NCI-H1105 treated with DMSO at 0.1 percent for 48 hours (cell line): Measurements from ENCODE around the gene DDX54.
"Not testable (repeated sequence)": the region's sequence is repeated elsewhere in the genome, so short reads cannot be mapped to it uniquely, and the experiment has no call there.

Experiments used
- DNase-seq: peaks from one replicate; lab custom pipeline; 2025; lab: John Stamatoyannopoulos, UW

The DDX54 gene

DNA sequence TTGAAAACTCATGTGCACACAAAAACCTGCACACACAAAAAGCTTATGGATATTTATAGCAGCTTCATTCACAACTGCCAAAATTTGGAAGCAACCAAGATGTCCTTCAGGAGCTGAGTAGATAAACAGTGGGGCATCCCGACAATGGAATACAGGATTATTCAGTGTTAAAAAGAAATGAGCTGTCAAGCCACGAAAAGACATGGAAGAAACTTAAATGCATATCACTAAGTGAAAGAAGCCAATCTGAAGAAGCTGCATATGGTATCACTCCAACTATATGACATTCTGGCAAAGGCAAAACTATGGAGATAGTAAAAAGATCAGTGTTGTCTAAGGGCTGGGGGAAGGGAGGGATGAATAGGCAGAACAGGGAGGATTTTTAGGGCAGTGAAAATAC, 30.7 kb upstream of the DDX54 start:
- DNase-seq = no peak

DNA sequence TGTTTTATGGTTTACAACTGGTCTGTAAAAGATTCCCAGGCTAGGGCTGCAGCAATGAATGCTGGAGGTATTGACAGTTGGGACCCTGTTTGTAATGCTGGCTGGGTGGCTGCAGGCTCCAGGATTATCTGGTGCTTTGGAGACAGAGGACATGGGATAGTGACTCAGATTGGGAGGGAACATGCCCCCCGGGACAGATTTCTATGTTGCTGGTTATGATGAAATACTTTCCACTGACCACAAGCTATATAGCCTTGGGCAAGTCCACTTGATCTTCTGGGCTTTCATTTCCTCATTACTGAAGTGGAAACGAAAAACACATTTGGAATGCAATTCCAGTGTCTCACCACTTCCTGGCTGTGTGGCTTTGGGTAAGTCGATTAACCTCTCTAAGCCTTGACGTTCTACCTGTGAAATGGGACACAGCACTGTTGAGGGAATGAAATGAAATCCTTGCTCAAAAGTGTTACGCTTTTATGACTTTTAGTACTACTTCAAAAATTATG, 29.7 kb upstream of the DDX54 start:
- DNase-seq = no peak

DNA sequence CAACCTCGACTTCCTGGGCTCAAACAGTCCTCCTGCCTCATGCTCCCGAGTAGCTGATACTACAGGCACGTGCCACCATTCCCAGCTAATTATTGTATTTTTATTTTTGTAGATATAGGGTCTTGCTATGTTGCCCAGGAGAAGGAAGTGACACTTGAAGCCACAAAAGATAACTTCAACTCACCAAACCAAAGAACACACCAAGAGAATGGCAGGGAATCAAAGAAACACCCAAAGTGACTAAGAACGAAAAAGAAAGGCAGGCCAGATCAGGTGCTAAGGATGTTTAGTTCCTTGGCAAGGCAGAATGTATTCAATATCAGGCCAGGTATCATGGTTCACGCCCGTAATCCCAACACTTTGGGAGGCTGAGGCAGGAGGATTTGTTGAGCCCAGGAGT, 25.9 kb upstream of the DDX54 start:
- DNase-seq = no peak

DNA sequence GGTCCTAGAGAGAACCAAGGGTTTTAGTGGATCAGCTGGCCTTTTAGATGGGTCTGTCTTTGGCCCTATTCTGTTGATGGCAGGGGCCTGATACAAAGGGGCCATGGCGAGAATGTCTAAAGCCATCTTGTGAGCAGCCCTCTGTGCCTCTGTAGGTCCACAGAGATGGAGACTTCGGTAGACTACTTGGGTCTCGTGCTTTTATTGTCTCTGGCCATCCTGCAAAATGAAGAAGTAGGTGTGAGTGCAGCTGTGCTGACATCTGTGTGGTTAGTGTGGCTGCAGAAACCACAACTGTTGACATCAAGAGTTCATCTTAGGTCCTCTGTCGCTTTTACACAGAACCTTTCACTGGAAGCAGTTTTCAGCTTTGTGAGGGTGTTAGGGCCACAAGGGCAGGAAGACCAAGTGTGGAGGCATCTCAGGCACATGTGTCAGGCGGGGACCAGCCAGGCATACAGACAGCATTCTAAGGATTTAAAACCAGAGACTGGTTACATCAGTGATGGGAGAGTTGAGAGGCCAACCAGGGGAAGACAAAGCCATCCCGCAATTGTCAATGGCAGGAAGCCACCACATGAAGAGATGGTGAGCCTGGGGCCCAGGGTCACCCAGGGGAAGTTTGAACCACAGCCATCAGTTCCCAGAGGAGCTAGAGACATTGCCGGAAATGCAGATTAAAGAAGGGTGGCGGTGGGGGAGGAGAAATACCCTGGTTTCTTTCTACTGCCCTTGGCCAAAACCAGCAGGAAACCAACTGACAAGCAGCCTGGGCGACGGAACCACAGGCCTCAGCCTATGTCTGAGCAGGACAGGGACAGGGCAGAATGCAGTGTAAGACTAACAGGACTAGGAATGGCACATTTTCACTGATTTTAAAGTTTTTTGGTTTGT, 23.0 kb upstream of the DDX54 start:
- DNase-seq = no peak

DNA sequence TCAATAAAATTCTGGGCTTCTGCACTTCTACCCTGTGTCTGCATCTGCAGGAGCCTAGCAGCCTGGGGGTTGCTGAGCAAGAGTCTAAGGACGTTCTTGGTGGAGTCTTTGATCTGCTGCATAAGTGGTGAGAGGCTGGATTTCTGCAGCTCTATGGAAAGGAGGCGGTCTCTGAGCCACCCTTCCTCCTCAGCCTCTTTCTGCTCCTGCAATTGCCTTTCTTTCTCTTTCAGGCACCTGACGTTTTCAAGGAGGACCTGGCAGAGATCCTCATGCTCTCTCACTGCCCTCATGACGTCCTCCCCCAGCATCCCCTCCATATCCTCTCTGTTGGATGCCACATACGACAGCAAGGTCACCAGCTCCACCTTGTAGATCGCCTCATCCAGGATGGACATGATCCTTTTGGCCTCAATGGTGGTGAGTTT, 22.3 kb upstream of the DDX54 start:
- DNase-seq = no peak

- DNase-seq = not testable (repeated sequence)
Observed at GRCh38 chr12:113206802-113207201, 21.5 kb upstream of the DDX54 start.

- DNase-seq = no peak
Observed at GRCh38 chr12:113204804-113205203, 19.5 kb upstream of the DDX54 start.

DNA sequence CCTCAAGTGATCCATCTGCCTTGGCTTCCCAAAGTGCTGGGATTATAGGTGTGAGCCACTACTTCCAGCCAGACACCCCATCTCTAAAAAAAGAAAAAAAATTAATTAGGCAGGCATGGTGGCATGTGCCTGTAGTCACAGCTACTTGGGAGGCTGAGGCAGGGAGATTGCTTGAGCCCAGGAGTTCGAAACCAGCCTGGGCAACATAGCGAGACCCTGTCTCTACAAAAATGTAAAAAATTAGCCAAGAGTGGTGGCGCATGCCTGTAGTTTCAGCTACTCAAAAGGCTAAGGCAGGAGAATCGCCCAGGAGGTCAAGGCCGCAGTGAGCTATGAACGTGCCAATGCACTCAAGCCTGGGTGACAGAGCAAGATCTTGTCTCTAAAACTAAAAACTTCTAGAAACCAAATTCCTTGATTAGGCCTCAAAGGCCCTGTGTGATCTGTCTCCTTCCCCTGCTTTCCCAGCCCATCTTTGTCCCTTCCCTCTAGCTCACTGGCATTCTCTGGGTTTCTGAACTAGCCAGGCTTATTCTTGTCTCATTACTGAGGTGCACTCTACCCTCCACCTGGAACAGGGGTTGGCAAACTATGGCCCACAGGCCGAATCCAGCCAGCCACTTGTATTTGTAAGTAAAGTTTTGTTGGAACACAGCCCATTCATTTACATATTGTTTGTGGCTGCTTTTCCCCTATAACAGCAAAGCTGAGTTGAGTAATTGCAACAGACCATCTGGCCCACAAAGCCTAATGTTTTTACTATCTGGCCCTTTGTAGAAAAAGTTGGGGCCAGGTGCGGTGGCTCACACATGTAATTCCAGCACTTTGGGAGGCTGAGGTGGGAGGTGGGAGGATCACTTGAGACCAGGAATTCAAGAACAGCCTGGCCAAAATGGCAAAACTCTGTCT, 18.8 kb upstream of the DDX54 start:
- no peak for DNase-seq

DNA sequence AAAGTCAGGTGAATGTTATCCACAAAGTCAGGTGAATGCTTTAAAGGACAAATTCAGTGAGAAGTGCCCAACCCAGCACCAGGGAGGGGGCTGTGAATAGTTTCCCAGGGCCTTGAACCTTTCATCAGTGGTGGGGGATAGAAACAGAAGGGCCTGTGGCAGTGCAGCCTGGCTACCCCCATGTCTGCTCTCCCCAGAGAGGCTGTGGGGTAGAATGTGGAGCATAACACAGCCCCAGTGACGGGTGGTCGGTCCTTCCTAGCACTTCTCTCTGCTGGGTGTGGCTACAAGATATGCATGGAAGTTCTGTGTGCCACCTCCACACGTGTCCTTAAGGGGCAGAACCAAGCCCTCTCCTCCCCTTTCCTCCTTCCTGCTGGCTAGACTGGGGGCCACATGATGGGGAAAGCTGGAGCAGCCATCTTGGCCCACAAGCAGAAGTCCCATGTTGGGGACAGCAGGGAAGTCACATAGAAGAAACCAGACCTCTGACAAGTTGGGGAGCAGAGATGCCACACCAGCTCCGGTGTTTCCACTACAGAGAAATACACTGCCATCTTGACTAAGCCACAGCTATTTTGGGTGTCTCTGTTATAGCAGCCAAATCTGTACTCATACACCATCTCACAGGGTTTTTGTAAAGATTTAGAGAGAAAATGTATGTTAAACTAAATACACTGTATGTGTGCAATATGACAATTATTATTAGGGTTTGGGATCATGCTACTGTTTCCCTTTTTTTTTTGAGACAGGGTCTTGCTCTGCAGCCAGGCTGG, 17.2 kb upstream of the DDX54 start:
- DNase-seq = no peak

DNA sequence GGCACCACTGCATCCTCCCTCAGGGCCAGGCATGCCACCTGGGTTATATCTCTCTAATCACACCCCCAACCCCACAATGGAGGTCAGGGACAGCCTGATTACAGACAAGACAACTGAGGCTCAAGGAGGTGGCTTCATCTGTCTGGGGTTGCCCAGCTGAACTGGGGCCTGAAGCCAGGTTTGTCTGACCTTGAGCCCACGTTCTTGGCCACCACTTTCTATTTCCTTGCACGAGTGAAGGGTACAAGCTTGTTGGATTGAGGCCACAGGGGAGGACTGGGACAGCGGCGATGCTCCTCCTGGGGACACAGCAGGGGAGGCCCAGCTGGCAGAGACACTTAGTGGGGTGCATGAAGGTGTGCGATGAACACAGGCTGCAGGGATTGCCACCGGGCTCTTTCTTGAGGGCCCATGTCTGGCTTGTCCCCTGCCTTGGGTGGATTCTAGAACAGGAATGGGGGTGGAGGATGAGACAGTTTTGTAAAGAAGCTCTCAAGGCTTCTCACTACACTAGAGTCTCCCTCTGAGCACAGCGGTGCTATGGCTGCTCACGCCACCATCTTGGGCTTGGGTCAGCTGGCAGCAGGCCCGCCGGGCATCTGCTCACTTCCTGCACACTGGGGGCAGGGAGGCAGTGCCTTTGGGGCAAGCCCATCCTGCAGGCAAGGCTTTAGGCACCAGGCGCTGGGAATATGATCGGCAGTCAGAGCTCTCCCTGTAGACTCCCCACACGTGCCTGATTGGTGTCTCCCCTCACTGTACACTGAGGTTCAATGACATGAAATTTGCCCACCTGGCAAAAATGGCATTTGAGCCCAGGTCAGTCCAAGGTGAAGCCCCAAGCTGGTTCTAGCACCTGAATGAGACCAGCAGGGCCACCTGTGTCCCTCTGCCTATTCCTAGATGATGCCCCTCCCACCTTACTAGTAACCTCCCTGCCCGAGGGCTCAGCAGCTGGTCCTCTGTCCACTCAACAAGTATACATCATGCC, 16.2 kb upstream of the DDX54 start:
- DNase-seq = no peak

DNA sequence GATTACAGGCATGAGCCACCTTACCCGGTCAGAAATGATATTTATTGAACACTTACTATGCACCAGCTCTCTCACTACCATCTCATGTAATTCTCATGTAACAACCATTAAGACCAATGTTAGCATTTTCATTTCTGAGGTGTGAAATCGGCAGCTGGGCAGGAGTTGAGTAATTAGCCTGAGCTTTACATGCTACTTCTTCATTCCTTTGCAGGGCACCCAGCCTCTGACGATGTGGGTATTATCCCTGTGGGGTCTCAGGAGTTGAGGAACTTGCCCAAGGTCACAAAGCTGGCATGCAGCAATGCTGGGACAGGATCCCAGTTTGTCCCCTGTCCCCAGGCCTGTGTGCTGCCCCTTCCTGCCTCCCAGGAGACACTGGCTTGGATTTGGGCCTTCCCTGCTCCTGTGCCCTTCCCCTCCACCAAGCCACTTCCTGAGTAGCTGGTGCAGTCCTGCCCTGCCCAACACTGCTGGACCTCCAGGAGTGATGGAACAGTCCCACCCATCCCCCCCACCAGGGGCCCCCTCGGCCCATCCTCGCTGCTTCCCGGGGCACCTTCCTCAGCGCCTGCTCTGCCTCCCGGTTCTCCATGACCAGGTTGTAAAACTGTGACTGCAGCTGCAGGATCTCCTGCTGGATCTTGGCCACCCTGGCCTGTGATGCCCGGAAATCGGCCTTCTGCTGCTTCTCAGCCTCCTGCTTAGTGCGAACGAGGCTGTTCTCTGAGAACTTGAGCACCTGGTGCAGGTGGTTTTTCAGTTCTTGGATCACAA, 14.9 kb upstream of the DDX54 start:
- no peak for DNase-seq

DNA sequence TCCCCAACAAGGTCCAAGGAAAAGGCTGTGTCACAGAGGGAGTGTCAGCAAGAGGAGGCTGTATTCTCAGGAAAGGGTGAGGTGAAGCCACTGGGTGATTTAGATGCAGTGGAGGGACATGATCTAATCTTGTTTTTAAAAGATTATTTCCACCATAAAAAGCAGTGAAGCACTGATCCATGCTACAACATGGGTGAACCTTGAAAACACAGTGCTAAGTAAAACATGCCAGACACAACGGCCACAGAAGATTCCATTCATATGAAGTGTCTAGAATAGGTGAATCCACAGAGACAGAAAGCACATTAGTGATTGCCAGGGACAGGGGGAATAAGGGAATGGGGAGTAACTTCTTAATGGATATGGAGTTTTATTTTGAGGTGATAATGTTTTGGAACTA, 13.0 kb upstream of the DDX54 start:
- DNase-seq = no peak

GRCh38 chr12:113197518-113198077, 12.3 kb upstream of the DDX54 start:
- DNase-seq = no peak

GRCh38 chr12:113196990-113197389, 11.7 kb upstream of the DDX54 start:
- peak; percentile 56 for DNase-seq

DNA sequence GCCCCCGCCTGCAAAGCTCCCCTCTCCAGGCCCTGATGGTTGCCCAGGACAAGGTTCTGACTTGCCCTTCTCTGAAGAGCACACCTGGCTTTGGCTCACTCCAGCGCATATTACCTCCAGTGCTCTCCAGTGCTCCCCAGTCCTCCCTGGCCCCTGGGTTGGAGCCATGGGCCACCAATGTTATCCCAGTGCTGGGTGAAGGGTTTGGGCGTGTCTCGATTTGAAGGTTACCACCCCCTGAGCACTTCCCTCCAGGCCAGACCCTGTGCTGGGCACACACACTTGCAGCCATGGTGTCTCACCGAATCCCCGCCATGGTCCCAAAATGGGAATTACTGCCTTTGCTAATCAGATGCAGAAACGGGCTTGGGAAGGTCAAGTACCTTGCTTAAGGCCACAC, 11.3 kb upstream of the DDX54 start:
- DNase-seq = no peak

DNA sequence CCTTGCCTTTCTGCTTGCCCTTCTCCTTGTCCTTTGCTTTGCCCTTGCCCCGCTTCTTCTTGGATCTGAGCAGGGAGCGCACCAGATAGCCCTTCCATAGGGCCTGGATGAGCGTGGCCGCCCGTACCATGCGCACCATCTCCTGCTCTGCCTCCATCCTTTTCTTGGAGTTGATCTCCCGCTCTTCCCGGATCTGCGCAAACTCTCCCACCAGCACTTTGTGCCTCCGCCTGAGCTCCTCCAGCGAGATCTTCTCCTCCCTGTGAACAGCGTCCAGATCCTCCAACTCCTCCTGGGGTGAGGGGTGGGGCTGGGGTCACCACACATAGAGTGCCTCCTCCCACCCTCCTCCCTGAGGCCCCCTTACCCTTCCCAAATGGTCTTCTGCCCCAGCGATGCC, 10.3 kb upstream of the DDX54 start:
- DNase-seq = no peak

- no peak for DNase-seq
Observed at GRCh38 chr12:113194971-113195391, 9.7 kb upstream of the DDX54 start.

DNA sequence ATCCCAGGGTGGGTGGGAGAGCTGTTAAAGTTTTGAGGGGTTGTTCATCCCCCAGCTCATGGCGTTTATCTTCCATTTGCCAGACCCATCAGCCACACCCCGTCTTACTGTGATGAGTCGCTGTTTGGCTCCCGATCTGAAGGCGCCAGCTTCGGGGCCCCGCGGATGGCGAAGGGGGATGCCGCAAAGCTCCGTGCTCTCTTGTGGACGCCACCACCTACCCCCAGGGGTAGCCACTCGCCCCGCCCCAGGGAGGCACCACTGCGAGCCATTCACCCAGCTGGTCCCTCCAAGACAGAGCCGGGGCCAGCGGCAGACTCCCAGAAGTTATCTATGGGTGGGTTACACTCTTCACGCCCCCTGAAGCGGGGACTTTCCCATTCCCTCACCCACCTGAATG, 5.9 kb upstream of the DDX54 start:
- DNase-seq = no peak

- no peak for DNase-seq
Observed at GRCh38 chr12:113190761-113191160, 5.5 kb upstream of the DDX54 start.

DNA sequence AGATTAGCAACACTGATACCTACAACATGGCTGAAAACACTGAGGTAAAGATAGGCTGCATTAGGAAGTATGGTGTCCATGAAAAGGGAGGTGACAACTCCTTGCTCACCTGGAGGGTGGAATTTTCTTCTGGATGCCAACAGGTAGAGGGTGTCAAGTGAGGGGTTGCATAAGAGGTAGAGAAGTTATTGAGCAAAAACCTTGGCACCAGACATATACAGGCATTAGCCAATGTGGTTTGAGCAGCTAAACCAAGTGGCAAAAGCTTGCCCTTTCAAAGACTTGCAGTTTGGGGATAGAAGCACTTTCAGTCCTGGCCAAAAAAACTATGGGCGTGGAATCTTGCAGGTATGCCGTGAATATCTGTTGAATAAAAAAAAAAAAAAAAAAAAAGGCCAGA, 4.1 kb upstream of the DDX54 start:
- DNase-seq = no peak
